Stromal cell of bone marrow (primary cell): ENCODE measurements around the gene KRT6A.

Source experiments
- DNase-seq: peaks from one replicate; pipeline ENCODE4 v3.0.0-alpha.2; 2012; ENCODE audit warnings: low read depth

KRT6A gene

DNA sequence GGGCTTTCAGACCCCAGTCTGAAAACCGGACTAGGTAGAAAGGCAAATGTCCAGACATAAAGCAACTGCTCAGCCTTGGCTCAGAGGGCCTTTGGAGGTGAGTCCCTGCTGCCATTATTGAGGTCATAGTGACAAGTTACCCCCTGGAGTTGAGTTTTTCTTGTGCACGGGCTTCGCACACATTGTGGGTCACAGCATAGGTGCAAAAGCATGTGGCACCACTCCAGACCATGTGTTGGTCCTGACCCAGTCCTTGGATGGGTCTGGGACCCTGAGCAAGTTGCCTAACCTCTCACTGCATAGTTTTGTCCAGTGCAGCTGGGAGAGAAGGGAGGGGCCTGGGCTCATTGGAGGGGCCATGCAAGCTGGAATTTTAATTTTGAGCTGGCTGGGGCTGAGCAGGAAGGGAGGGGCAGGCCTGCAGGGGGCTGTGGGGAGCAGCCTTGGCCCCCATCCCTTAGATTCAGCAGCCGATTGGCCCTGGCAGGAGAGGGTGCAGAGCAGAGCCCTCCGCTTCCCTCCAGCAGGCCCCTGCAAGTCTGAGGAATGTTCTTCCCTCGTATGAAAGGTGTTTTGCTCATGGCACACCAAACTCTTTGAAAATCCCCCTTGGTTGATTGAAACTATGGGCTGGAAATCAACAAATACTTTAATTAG lies 31.3 kb upstream of the KRT6A start:
- DNase-seq, result no peak

DNA sequence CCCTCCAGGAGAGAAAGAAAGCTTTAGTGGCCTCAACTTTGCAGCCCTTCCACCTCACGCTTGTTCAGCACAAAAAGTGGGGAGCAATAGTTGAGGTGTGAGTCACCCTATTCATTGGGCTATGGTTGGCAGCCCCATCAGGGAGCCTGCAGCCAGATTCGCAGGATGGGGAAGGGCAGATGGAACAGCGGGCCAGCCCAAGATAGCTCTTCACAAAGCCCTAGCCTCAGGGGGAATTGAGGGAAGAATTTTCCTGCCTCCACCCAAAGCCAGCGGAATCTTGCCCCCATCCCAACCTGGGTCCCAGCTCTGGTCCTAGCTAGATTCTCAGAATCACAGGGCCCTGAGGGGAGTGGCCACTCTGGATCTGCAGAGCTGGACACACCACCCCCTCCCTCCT lies 30.8 kb upstream of the KRT6A start:
- no peak for DNase-seq

DNA sequence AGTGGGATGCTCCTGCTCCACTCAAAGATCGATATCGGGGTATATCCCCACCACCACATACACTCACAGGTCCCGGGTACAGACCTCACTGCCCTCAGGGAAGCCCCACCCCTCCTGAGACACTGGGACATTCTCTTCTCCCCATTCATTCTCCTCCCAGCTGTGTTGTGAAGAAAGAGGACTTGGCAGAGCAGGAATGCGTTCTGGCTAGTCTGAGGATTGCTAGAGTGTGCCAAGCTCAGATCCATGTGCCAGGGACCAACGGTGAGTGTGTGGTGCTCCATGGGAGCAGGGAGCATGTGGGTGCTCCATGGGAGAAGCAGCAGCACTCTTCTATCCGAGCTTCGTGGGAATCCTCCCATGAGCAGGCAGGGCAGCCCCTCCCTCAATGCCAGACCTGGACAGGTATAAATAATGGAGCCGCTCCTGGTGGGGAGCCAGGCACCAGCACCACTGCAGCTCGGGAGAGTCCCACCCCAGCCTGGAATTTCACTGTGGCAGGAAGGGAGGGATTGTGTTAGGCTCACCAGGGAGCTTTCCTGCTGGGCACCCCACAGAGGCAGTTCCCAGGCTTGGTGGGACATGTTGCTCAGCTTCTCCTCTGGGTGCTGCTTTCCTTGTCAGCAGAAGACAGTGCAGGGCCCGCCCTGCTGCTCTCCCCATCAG lies 29.4 kb upstream of the KRT6A start:
- DNase-seq, result no peak

DNA sequence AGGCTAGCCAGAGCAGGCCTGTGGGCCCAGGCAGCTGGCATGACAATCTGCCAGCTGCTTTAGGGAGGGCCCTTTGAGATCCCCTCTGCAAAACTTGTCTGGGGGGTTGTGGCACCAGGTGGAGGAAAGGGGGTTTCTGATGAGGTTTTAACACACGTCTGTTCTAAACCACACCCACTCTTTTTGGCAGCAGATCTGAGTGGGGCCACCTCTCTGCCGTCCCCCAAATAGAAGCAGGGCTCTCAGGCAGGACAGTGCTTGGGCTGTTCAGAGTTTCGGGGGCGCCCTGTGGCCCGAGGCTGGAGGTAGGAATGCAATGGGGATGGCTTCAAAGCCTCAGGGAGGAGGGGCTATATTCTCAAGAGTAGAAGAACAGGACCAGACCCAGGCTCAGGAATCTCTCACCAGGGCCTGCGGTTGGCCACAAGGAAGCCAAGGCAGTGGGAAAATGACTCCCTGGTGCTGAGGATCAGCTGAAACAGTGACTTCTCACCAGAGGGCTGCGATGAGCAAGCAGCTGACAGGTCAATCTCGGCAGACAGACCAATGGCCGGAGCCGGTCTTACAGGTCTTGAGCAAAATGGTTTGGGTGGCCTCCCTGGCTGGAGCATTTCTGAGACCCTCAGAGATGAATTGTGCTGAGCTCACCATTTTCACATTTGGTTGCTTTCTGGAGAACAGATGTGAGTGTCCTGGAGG lies 28.7 kb upstream of the KRT6A start:
- peak; percentile 30 for DNase-seq

DNA sequence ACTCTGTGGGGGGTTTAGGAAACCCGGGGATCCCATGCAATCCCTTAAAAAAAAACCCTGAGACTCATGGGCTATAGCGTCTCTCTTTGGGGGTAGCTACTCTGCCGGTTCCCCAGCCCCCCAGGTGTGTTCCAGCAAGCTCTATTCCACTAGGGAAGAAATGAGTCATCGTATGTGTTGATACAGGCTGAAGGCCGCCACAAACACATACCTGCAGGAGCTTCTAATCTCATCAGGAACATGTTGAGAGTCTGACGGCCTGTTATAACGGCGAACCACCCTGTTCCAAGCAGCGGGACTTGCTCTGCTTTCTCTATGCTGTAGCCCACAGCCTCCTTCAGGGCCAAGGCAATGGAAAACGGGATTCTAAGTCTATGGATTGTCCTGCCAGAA lies 28.1 kb upstream of the KRT6A start:
- no peak for DNase-seq

DNA sequence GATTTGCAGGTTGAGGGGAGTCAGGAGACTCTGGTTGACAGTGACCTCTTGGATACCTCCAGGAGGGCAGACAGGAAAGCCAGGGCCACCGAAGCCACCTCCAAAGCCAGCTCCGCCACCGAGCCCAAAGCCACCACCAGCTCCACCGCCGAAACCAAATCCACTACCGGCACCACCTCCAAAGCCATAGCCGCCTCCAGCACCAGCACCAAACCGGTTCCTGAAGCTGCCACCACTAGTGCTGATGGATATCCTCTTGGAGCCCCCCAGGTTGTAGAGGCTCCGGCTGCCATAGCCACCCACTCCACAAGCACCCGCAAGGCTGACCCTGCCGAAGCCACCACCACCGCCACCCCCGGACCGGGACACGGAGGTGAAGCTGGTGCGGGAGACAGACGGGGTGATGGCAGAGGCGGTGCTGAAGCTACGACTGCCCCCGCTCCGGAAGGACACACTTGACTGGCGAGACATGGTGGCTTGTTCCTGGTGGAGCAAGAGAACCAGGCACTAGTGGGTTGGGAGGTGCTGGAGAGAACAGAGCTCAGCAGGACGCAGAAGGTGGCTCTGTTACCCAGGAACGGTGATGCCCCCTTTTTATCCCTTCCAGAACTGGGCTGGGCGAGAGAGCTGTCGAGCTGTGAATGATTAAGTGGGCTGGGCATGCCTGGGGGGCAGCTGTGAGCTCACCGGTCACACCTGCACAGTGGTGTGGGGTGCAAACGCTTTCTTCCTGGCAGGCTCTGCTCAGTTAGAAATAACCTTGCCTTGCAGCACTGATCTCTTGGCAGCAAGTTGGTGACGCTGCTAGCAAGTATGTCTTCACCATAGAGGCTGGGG lies 27.0 kb upstream of the KRT6A start, which contains the start of gene KRT5:
Gene KRT5 (minus strand): TSS at position 569 of the 837 bp plus-strand sequence. CDS start 98 bp downstream, at position 471.
- no peak for DNase-seq

DNA sequence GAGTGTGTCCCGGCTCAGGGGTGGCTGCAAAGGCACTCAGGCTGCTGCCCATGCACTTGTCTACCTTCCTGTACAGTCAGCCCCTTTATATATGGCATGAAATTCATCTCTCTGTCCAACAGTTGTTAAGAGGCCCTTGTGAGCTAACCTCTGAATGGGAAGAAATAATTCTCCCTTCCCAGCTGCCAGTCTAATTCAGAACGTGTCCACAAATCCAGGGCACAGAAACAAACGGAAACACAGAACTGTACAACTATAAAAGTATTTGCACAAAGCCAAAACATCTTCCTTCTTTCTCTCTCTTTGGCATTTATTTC lies 26.3 kb upstream of the KRT6A start:
- no peak for DNase-seq

DNA sequence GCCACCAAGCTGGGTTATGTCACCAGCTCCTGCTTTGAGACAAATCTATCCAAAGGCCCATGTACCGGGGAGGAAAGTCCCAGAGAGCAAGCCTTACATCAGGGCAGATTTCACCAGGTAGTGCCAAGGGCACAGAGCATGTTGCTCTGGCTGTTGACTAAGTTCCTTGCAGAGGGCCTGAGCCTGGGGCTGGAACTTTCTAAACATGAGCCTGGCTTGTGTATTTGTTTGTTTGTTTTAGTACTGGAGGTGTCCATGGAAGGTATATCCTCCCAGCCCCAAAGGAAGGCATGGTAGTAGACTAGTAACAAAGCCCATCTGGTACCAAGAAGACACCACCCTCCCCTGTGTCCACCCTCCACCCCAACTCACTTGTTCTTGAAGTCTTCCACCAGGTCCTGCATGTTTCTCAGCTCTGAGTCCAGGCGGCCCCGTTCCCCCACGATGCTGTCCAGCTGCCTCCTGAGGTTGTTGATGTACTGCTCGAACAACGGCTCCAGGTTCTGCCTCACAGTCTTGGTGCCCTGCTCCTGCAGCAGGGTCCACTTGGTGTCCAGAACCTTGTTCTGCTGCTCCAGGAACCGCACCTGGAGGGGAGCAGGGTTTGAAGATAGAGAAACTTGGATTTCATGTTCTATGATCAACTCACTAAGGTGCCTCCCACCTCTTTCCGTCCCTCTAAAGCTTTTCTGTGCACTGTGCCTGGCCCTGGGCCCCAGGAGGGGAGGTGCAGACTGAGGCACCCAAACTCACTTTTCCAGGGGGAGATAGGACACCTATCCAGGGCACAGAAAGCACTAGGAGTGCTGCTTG lies 25.7 kb upstream of the KRT6A start:
- no peak for DNase-seq

DNA sequence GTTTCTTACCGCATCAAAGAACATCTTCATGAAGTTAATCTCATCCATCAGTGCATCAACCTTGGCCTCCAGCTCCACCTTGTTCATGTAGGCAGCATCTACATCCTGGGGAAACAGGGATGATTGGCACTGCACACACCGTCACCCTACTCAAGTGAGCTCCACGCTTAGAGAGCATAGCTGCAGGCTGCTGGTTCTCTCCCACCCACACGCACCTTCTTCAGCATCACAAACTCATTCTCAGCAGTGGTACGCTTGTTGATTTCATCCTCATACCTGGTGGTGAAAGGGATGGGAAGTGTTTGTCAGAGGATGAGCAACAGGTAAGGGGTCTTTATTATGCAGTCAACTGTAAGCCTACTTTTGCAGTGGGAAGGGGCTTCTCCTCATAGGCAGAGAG lies 24.8 kb upstream of the KRT6A start:
- no peak for DNase-seq

DNA sequence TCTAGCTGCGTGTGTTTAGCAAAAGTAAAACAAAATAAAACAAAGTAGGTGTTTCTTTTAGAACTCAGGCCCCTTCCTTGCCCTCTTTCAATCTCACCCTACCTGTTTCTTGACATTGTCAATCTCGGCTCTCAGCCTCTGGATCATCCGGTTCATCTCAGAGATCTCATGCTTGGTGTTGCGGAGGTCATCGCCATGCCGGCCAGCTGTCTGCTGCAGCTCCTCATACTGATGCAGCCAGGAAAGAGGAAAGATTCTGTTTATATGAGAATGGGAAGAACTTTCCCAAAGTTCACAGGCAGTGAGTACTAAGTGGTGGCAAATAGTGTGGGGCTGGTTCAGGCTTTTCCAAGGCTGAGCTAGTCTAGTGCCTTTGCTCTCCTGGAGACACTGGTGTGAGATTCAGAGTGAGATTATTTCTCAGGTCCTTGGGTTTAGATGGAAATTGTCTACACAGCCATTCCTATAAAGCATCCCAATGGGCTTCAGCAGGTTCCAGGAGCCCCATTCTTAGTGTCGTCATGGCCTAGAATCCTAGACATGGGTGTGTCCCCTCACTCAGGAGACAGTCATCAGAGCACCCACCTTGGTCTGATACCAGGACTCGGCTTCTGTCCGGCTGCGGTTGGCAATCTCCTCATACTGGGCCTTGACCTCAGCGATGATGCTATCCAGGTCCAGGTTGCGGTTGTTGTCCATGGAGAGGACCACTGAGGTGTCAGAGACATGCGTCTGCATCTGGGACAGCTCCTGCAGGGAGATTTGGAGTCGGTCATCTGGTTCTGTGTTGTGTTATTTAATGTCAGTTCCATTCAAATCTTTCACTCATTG lies 24.2 kb upstream of the KRT6A start:
- no peak for DNase-seq

DNA sequence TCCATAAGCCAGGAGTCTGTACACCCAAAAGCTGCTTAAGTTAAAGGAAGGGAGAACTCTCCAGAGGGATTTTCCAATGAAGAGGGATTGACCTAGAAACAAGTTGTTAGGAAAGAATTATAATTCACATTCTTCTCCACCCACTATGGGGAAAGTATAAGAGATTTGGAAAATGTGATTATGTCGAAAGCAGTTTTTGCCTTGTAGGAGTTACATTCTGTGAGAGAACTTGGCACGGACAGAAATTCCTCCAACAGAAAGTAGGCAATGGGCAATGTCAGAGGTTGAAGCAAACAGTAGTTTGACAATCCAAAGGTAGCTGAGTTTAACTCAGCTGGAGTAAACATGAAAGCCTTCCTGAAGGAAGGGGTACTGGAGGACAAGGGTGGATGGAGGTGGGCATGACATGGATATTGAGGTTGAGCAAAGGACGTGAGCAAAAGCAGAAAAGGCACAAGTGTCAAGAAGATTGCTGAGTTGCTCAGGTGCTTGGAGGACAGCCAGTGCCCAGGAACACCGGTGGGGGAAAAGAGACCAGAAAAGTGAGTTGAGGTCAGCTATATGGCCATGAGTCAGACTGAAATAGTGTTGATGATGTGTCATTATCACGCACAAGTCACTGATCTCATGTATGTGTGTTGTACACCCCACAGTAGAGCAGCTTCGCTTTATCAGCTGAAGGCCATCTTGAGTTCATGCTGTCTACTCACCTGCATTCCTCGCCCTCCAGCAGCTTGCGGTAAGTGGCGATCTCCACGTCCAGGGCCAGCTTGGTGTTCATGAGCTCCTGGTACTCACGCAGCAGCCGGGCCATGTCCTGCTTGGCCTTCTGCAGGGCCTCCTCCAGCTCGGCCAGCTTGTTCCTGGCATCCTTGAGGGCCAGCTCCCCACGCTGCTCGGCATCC lies 23.1 kb upstream of the KRT6A start:
- no peak for DNase-seq

DNA sequence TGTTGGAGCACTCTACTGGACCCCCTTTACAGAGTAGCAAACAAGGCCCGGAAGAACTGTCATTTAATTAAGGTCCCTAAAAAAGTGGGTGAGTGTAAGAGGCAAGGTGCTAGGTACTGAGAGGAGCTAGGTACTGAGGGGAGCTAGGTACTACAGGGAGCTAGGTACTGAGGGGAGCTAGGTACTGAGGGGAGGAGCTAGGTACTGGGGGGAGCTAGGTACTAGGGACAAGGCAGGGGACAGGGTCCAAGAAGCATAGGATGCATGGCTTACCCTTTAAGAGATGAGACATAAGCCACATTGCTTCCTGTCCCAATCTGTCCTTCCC lies 22.2 kb upstream of the KRT6A start:
- no peak for DNase-seq

DNA sequence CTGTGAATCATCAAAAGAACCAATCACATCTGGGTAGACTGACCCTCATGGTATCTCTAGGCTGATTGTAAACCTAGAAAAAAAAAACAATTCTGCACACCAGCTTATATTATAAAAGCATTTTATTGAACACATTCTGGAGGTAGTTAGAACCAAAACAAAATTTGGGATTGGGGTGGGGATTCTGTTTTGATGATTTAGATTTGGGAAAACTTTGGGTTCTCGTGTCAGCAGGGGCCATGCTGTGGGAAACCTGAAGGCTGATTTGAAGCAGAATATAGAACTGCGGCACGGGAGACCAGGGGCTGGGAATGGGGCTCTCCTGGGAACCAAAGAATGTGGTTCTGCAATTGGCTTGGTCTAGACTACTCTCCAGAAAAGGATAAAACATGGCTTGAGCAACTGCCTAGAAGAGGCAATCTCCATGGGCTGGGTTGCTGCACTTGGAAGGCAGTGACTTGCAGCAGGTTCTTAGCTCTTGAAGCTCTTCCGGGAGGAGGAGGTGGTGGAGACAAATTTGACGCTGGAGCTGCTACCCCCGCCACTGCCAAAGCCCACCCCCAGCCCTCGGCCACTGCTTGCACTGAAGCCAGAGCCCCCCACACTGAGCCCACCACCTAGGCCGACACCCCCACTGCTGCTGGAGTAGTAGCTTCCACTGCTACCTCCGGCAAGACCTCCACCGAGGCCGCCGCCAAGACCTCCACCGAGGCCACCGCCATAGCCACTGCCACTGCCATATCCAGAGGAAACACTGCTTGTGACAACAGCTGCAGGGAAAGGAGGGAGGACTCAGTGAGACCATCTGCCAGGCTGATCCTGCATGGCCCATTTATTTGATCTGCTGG lies 21.6 kb upstream of the KRT6A start:
- DNase-seq, result no peak

DNA sequence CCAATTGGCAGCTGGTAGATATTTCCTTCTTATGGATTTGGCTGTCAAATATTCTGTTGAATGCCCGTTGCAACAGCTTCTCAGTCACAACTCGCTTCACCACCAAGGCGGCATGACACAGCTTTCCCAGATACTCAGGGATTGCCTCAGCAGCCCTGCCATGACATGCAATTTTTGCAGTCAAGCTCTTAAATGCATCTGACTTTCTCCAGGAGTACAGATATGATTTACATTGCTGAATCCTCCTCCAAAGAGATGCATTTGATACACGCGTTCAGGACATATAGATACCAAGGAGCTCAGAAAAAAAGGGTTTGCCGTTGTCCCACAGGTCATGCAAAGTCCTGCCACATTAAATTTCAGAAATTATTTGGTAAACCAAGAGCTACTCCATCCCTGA lies 20.7 kb upstream of the KRT6A start:
- no peak for DNase-seq

DNA sequence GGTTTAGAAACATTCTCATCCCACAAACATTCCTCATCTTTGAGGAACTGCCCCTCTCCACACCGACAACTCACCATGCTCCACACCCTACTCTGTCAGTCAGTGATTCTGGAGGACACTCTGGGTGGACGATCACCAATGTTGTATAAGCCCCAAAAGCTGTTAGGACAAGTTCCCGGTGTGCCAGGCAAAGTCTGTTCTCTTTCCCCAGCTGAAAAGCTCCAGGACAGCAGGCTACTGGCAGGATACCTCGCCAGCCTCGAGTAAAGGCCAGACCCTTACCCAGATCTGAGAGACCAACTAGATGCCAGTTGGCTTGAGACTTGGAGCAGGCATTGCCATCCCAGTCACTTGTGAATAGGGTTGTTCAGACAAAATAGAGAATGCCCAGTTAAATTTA lies 15.2 kb upstream of the KRT6A start:
- DNase-seq, result no peak

DNA sequence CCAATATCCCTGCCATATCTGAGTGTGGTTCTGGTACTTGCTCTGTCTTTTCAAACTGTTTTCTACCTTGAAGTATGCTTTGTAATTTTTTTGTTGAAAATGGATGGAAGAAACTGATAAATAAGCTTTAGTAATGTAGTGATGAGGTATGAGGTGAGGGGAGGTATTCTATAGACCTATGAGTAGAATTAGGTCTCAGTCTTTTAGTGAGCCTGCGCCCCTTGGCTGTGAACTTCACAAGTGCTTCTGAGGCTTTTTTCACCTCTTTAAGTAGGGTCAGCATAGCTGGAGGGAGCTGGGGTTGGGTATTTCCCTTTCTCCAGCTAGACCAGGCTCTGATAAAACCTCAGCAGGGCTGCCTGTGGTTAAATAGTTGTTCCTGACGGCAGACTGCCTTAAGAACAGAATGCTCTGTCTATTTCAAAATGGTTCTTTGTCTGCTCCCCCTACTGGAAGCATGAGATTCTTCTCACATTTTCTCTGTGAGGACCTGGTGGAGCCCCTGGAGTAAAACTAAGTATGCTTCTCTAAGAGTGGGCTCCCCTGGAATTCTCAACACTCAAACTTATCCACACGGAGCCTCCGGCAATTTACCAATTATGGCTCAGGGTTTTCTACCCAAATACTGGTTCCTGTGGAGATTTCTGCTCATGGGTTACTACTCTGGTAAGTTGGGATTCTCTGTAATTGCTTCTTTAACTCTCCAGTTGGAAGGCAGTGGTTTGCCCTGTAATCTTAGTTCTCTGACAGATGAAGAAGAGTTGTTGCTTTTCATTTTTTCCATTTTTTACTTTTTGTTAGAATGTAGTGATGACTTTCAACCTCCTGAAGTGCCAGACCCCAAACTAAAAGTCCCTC lies 14.0 kb upstream of the KRT6A start:
- DNase-seq, result peak; percentile 36

DNA sequence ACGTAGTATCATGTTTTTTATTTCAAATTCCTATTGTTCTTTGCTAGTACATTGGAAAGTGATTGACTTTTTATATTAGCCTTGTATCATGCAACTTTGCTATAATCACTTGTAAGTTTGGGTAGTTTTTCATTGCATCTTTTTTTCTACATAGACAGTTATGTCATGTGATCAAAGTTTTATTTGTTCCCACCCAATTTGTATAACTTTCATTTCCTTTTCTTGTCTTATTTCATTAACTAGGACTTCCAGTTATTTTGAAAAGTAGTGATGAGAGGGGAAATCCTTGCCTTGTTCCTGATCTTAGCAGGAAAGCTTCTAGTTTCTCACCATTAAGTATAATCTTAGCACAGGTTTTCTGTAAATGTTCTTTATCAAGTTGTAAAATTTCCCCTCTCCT lies 9.8 kb upstream of the KRT6A start:
- no peak for DNase-seq

DNA sequence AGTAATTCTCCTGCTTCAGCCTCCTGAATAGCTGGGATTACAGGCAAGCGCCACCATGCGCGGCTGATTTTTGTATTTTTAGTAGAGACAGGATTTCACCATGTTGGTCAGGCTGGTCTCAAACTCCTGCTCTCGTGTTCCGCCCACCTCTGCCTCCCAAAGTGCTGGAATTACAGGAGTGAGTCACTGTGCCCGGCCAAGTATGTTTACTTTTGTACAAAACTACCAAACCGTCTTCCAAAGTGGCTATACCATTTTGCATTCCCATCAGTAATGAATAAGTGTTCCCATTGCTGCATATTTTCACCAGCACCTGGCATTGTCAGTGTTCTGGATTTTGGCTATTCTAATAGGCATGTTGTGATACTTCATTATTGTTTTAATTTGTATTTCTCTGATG lies 8.4 kb upstream of the KRT6A start:
- no peak for DNase-seq
